ENCODE data around the gene ADAMTS19. TPM values are rescaled to one million over a fixed set of nuclear protein-coding genes. Genes with fewer than 3 reads are reported as not detected.

ADAMTS19 gene
- polyA plus RNA-seq, 1 donor (not counting 4 experiments of a cell fraction or from before 2014, with no cell fraction given): 0.08 TPM

DNA sequence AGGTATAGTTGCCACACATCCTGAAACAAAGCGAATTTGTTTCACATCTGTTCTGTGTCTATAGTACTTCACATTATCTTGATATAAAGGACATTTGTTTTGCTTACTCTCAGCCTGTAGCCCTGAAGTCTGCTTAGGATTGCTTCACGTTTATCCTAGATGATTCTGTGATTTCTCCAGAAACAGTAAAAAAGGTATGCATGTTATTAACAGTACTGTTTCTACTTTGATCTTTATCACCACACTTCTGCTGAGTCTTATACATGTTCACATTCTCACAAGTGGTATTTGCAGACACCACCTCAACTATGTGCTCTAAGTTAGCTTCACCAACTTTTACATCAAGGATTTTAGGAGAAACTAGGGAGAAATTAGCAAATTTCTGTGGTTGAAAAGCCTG is 47.4 kb upstream of the ADAMTS19 start:
- dilution Hi-C loops (cut with MboI; ENCODE audit: extremely low pct_ligation_motif_present, low sequenced_read_pairs): no loop called here
- H3K9me1 ChIP-seq (ENCODE audit: control insufficient read depth, extremely low read depth, insufficient read depth, low read length): no peaks in the 10 kb centered on the region
- H3K4me3 ChIP-seq (ENCODE audit: control insufficient read depth in 2 of 3, extremely low read depth in 1 of 3, insufficient read depth in 2 of 3, low read depth in 1 of 3, low read length in 3 of 3): no peak overlapping the region
- no peak for DNase-seq (ENCODE audit: low read depth, low spot score)
- no peaks in the 10 kb centered on the region for H3K36me3 ChIP-seq (ENCODE audit: control insufficient read depth in 2 of 2, extremely low read depth in 1 of 2, insufficient read depth in 2 of 2, low read length in 2 of 2)
- no peaks in the 10 kb centered on the region for H3K9me3 ChIP-seq (ENCODE audit: control insufficient read depth, low read depth, low read length)
- TF ChIP-seq CTCF (optimal IDR thresholded peaks at IDR 0.05 in 1 of 3, IDR thresholded peaks at IDR 0.05 in 1 of 3, conservative IDR thresholded peaks at IDR 0.05 in 1 of 3; ENCODE audit: extremely low read depth in 1 of 3, insufficient read depth in 2 of 3, low read length in 3 of 3) (no peak), EZH2 (IDR thresholded peaks at IDR 0.05; ENCODE audit: low read length) (no peak)
- no peaks in the 10 kb centered on the region for H3K79me2 ChIP-seq (ENCODE audit: control insufficient read depth, insufficient read depth, low read length)
- no peak overlapping the region for H2AFZ ChIP-seq (ENCODE audit: control insufficient read depth, low read length)
- no peaks in the 10 kb centered on the region for H3K4me1 ChIP-seq (ENCODE audit: control insufficient read depth, extremely low read depth, insufficient read depth, low read length)
- FAIRE-seq: no peak
- H3K27ac ChIP-seq (ENCODE audit: control insufficient read depth, insufficient read depth, low read length): no peak overlapping the region
- H3K27me3 ChIP-seq (ENCODE audit: control insufficient read depth, extremely low read depth, insufficient read depth, low read length): no peaks in the 10 kb centered on the region
- no peaks in the 10 kb centered on the region for H4K20me1 ChIP-seq (ENCODE audit: control insufficient read depth, extremely low read depth, insufficient read depth, low read length)
- H3K9ac ChIP-seq (ENCODE audit: control insufficient read depth, extremely low read depth, insufficient read depth, low read length): no peak overlapping the region
- H3K4me2 ChIP-seq (ENCODE audit: control insufficient read depth, extremely low read depth, insufficient read depth, low read depth, low read length): no peak overlapping the region

DNA sequence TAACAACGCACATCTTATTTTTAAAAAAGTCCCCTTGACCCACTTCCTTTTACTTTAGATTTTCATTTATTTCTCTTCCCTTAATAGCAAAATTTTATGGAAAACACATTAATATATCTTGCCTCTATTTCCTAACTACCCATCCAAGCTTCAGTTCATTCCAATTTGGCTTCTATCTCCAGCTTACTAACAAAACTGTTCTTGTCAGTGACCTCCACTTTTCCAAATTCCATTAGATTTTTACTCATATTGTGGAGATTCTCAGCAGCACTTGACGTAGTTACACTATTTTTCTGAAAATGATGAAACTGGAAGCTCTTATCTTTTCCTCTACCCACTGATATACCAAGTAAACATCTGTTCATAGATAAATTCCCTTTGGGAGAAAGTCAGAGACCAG is 46.5 kb upstream of the ADAMTS19 start:
- Histone ChIP-seq H3K9me1 (ENCODE audit: control insufficient read depth, extremely low read depth, insufficient read depth, low read length) (no peaks in the 10 kb centered on the region), H3K4me1 (ENCODE audit: control insufficient read depth, extremely low read depth, insufficient read depth, low read length) (no peaks in the 10 kb centered on the region), H3K79me2 (ENCODE audit: control insufficient read depth, insufficient read depth, low read length) (no peaks in the 10 kb centered on the region), H2AFZ (ENCODE audit: control insufficient read depth, low read length) (no peak overlapping the region), H3K4me3 (ENCODE audit: control insufficient read depth in 2 of 3, extremely low read depth in 1 of 3, insufficient read depth in 2 of 3, low read depth in 1 of 3, low read length in 3 of 3) (no peak overlapping the region), H3K27me3 (ENCODE audit: control insufficient read depth, extremely low read depth, insufficient read depth, low read length) (no peaks in the 10 kb centered on the region), H3K36me3 (ENCODE audit: control insufficient read depth in 2 of 2, extremely low read depth in 1 of 2, insufficient read depth in 2 of 2, low read length in 2 of 2) (no peaks in the 10 kb centered on the region), H3K9me3 (ENCODE audit: control insufficient read depth, low read depth, low read length) (no peaks in the 10 kb centered on the region), H3K4me2 (ENCODE audit: control insufficient read depth, extremely low read depth, insufficient read depth, low read depth, low read length) (no peak overlapping the region), H3K9ac (ENCODE audit: control insufficient read depth, extremely low read depth, insufficient read depth, low read length) (no peak overlapping the region), H4K20me1 (ENCODE audit: control insufficient read depth, extremely low read depth, insufficient read depth, low read length) (no peaks in the 10 kb centered on the region), H3K27ac (ENCODE audit: control insufficient read depth, insufficient read depth, low read length) (no peak overlapping the region)
- FAIRE-seq (no peak), DNase-seq (ENCODE audit: low read depth, low spot score) (no peak)
- dilution Hi-C loops (cut with MboI; ENCODE audit: extremely low pct_ligation_motif_present, low sequenced_read_pairs): no loop called here
- TF ChIP-seq EZH2 (IDR thresholded peaks at IDR 0.05; ENCODE audit: low read length): no peak
- TF ChIP-seq CTCF (optimal IDR thresholded peaks at IDR 0.05 in 1 of 3, IDR thresholded peaks at IDR 0.05 in 1 of 3, conservative IDR thresholded peaks at IDR 0.05 in 1 of 3; ENCODE audit: extremely low read depth in 1 of 3, insufficient read depth in 2 of 3, low read length in 3 of 3): no peak

All from keratinocyte (primary cell).